Uterus (tissue), 2 donors: ENCODE data around the gene HES2.

Experiments
- POLR2A ChIP-seq, 2 donors: fragments of 450-650 bp; IDR thresholded peaks; one replicate each; pipeline ENCODE4 v1.6.1; 2016; ENCODE audit warnings: antibody characterized with exemption in 2 of 2, mild to moderate bottlenecking in 1 of 2, moderate library complexity in 1 of 2
- TF ChIP-seq, protein P1 (sequence below), 4 experiments: fragments of 200-600 bp in 2 of 4; fragments of 450-650 bp in 2 of 4; sonication (generic) in 2 of 4; IDR thresholded peaks; one replicate each; pipeline ENCODE4 v1.5.1; 2016 to 2019; ENCODE audit warnings: antibody characterized with exemption in 4 of 4, mild to moderate bottlenecking in 2 of 4, moderate library complexity in 1 of 4

DNA sequence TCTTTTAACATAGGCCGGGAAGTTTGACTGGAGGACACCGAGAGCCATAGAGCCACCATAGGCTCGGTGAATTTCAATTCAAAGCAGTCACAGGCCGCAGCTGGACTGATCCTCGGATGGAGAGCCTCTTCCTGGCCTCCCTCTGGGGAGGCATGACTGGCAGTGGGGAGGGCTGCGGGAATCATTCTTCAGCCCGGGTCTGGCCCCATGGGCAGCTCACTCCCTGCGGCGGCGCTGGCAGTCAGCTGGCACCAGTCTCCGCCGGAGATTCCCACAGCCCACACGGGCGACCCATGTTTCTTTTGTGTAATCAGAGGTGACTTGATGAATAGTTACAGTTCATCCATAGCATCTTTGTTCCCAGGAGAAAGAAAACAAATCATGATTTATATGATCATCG, 15.4 kb upstream of the HES2 start:
- TF ChIP-seq, protein P1, sequence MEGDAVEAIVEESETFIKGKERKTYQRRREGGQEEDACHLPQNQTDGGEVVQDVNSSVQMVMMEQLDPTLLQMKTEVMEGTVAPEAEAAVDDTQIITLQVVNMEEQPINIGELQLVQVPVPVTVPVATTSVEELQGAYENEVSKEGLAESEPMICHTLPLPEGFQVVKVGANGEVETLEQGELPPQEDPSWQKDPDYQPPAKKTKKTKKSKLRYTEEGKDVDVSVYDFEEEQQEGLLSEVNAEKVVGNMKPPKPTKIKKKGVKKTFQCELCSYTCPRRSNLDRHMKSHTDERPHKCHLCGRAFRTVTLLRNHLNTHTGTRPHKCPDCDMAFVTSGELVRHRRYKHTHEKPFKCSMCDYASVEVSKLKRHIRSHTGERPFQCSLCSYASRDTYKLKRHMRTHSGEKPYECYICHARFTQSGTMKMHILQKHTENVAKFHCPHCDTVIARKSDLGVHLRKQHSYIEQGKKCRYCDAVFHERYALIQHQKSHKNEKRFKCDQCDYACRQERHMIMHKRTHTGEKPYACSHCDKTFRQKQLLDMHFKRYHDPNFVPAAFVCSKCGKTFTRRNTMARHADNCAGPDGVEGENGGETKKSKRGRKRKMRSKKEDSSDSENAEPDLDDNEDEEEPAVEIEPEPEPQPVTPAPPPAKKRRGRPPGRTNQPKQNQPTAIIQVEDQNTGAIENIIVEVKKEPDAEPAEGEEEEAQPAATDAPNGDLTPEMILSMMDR (IDR thresholded peaks at IDR 0.05), result no peak
- TF ChIP-seq POLR2A (IDR thresholded peaks at IDR 0.05), result no peak
